GM12878 (cell line): ENCODE measurements around the gene DGKQ. TPM values are rescaled to one million over a fixed set of nuclear protein-coding genes. Genes with fewer than 3 reads are reported as not detected.

Experiments
- ATAC-seq: fragments of 200-7000 bp; cut with Tn5 transposase; 3 replicates; pipeline ENCODE4 v1.9.1; 2020; ENCODE audit warnings: mild to moderate bottlenecking, moderate library complexity
- BruUV-seq: library from RNA; stranded (reverse); fragments of 400-500 nt; replicated peaks from 2 replicates; lab custom pipeline; 2021; lab: Mats Ljungman, UMichigan
- CTCF ChIA-PET: fragments of 300-600 bp; sonication (Branson Sonifier 250); formaldehyde crosslinking; extraction: SDS; loops from one replicate; lab custom pipeline; 2021; ENCODE audit warnings: inconsistent platforms; lab: Yijun Ruan, JAX
- POLR2A ChIA-PET: fragments of 350-600 bp; formaldehyde crosslinking; extraction: SDS; loops from one replicate; lab custom pipeline; 2021; ENCODE audit warnings: inconsistent platforms; lab: Charles Lee
- RAD21 ChIA-PET: fragments of 300-600 bp; sonication (Branson Sonifier 250); formaldehyde crosslinking; loops from one replicate; lab custom pipeline; 2023; ENCODE audit warnings: antibody characterized with exemption; ENCODE audit not compliant: unreplicated experiment; lab: Charles Lee
- SMC1A ChIA-PET: fragments of 300-600 bp; sonication (Branson Sonifier 250); formaldehyde crosslinking; loops from one replicate; lab custom pipeline; 2023; ENCODE audit not compliant: unreplicated experiment, uncharacterized antibody; lab: Charles Lee
- DNase-seq: peaks from one replicate; pipeline ENCODE4 v3.0.0-alpha.2; 2011; ENCODE audit warnings: low read depth, low spot score
- FAIRE-seq: peaks from 3 replicates; lab custom pipeline; 2011; peaks lifted over from hg19 to GRCh38; lab: Jason Lieb, UNC
- H2AFZ ChIP-seq: 2 replicates; pipeline ENCODE4 v1.6.0; 2011; ENCODE audit warnings: low read depth, low read length, control low read depth; ENCODE audit not compliant: control insufficient read depth
- H3K27ac ChIP-seq: 2 replicates; pipeline ENCODE4 v1.5.1; 2011; ENCODE audit warnings: control low read depth; ENCODE audit not compliant: control insufficient read depth, insufficient read depth
- H3K27me3 ChIP-seq, 2 experiments: replicated peaks in 1 of 2; 2 replicates each; pipeline versions ENCODE4 v1.6.0 to v1.6.1; 2011; ENCODE audit warnings: low read length in 1 of 2; ENCODE audit not compliant: control insufficient read depth in 2 of 2, insufficient read depth in 2 of 2
- H3K36me3 ChIP-seq, 2 experiments: 2 replicates each; pipeline ENCODE4 v1.5.1; 2011; ENCODE audit warnings: low read length in 1 of 2; ENCODE audit not compliant: control insufficient read depth in 2 of 2, insufficient read depth in 2 of 2
- H3K4me1 ChIP-seq: 2 replicates; pipeline ENCODE4 v1.6.1; 2011; ENCODE audit warnings: mild to moderate bottlenecking, low read length, moderate library complexity, mixed read lengths; ENCODE audit not compliant: control insufficient read depth, insufficient read depth
- H3K4me2 ChIP-seq: 2 replicates; pipeline ENCODE4 v1.6.0; 2011; ENCODE audit warnings: control low read depth; ENCODE audit not compliant: control insufficient read depth, insufficient read depth
- H3K4me3 ChIP-seq: fragments of 200-600 bp; sonication (generic); 2 replicates; pipeline ENCODE4 v1.5.1; 2016
- H3K79me2 ChIP-seq: 2 replicates; pipeline ENCODE4 v1.6.0; 2011; ENCODE audit warnings: low read length; ENCODE audit not compliant: control insufficient read depth, insufficient read depth
- H3K9ac ChIP-seq: 2 replicates; pipeline ENCODE4 v1.8.0; 2011; ENCODE audit warnings: low read length, control low read depth, mixed read lengths; ENCODE audit not compliant: control insufficient read depth, insufficient read depth
- H3K9me3 ChIP-seq: replicated peaks from 3 replicates; pipeline ENCODE4 v1.5.1; 2011; ENCODE audit warnings: mild to moderate bottlenecking, low read length; ENCODE audit not compliant: control insufficient read depth, insufficient read depth
- H4K20me1 ChIP-seq: 2 replicates; pipeline ENCODE4 v1.6.0; 2011; ENCODE audit not compliant: control insufficient read depth, insufficient read depth
- BACH1 ChIP-seq: fragments of 450-650 bp; IDR thresholded peaks from 2 replicates; pipeline ENCODE4 v1.6.1; 2017; ENCODE audit warnings: mild to moderate bottlenecking, borderline replicate concordance
- CREM ChIP-seq: IDR thresholded peaks from 2 replicates; pipeline ENCODE4 v1.6.1; 2014; ENCODE audit warnings: antibody characterized with exemption, low read depth
- EP300 ChIP-seq, 2 experiments: fragments of 150-350 bp in 1 of 2; IDR thresholded peaks; 2 replicates each; pipeline ENCODE4 v1.6.1; 2011 to 2012; ENCODE audit warnings: low read depth in 2 of 2, low read length in 2 of 2, borderline replicate concordance in 1 of 2, improper control_type of control experiment in 1 of 2, inconsistent platforms in 1 of 2; ENCODE audit not compliant: control insufficient read depth in 1 of 2
- FOXM1 ChIP-seq: IDR thresholded peaks from 2 replicates; pipeline ENCODE4 v1.6.1; 2012; ENCODE audit warnings: low read depth, mild to moderate bottlenecking, inconsistent platforms, low read length, moderate library complexity
- IRF3 ChIP-seq: fragments of 450-650 bp; IDR thresholded peaks from 2 replicates; pipeline ENCODE4 v1.6.1; 2014; ENCODE audit warnings: mild to moderate bottlenecking
- KAT2A ChIP-seq: conservative IDR thresholded peaks from 2 replicates; pipeline ENCODE4 v1.6.1; 2011; ENCODE audit warnings: low read depth, low read length; ENCODE audit not compliant: control insufficient read depth
- KDM1A ChIP-seq: fragments of 200-600 bp; sonication (generic); IDR thresholded peaks from 2 replicates; pipeline ENCODE4 v1.6.1; 2016; ENCODE audit warnings: borderline replicate concordance
- MYC ChIP-seq: IDR thresholded peaks from 2 replicates; pipeline ENCODE4 v1.6.1; 2011; ENCODE audit warnings: mild to moderate bottlenecking, low read length, moderate library complexity, inconsistent platforms; ENCODE audit not compliant: insufficient read depth, insufficient replicate concordance, insufficient read length, severe bottlenecking
- PKNOX1 ChIP-seq: fragments of 450-650 bp; IDR thresholded peaks from 2 replicates; pipeline ENCODE4 v1.6.1; 2016; ENCODE audit warnings: mild to moderate bottlenecking
- SIN3A ChIP-seq: IDR thresholded peaks from 2 replicates; pipeline ENCODE4 v1.6.1; 2012; ENCODE audit warnings: low read depth, low read length, improper control_type of control experiment
- SMAD1 ChIP-seq: fragments of 450-650 bp; IDR thresholded peaks from 2 replicates; pipeline ENCODE4 v1.6.1; 2018; ENCODE audit warnings: mild to moderate bottlenecking, low read depth; ENCODE audit not compliant: partially characterized antibody
- SMC3 ChIP-seq: IDR thresholded peaks from 2 replicates; pipeline ENCODE4 v1.6.1; 2011; ENCODE audit warnings: low read length, improper control_type of control experiment, borderline replicate concordance
- ZBED1 ChIP-seq: IDR thresholded peaks from 2 replicates; pipeline ENCODE4 v1.6.1; 2016; ENCODE audit warnings: borderline replicate concordance
- ZNF274 ChIP-seq: IDR thresholded peaks from one replicate; pipeline ENCODE4 v1.8.0; 2011; ENCODE audit not compliant: insufficient read length, insufficient read depth
- WGBS: methylation state at CpG from one replicate; pipeline ENCODE4 v1.1.6; 2016; ENCODE audit warnings: low lambda C conversion rate; ENCODE audit not compliant: insufficient replicate concordance, insufficient coverage; ENCODE audit errors: missing lambda C conversion rate; 5-methylcytosine and 5-hydroxymethylcytosine counted together
- in situ Hi-C: fragments of 300-500 bp; cut with MboI; formaldehyde crosslinking; loops from 9 replicates; pipeline ENCODE4 v1.14.3; 2018; ENCODE audit warnings: mixed read lengths
- intact Hi-C: fragments of 100-400 bp; cut with micrococcal nuclease; formaldehyde crosslinking; loops from one replicate; pipeline ENCODE4 v1.14.2; 2022; ENCODE audit not compliant: unreplicated experiment
- polyA plus RNA-seq, 11 experiments: library from polyadenylated mRNA; depleted of rRNA in 4 of 11; unstranded in 6 of 11; stranded (reverse) in 5 of 11; fragments of >200 nt; fragmentation: Nextera tagmentation in 4 of 11; fragmentation: Illumina TruSeq in 1 of 11; extraction: Ambion mirVana in 4 of 11; extraction: Trizol in 1 of 11; gene quantifications; 1 replicate in 1 of 11; 2 replicates in 10 of 11; pipeline versions ENCODE4 v1.2.1 to v1.2.3, GENCODE V29; 2011 to 2016; ENCODE audit warnings: inconsistent platforms in 2 of 11, missing spikeins in 2 of 11, low read depth in 1 of 11
- total RNA-seq, 4 experiments: library from RNA; depleted of rRNA in 3 of 4; stranded (reverse); fragments of >200 nt in 3 of 4; fragmentation: Illumina TruSeq in 1 of 4; extraction: Trizol in 1 of 4; gene quantifications; 2 replicates each; pipeline versions ENCODE4 v1.2.1 to v1.2.3, GENCODE V29; 2013 to 2021
- TF ChIP-seq, protein P1 (sequence below): IDR thresholded peaks from 2 replicates; pipeline ENCODE4 v1.6.1; 2012; ENCODE audit warnings: mild to moderate bottlenecking, low read depth, low read length

DGKQ gene
- total and polyA plus RNA-seq, 10 of the 15 experiments (the other 5 are each of a cell fraction or from before 2014, with no cell fraction given) = 0.11 to 10.5 (median 1.4) TPM

- peaks cover 45% of the 10 kb centered on the region for H3K4me1 ChIP-seq
- no peak overlapping the region for H2AFZ ChIP-seq
- peaks cover 76% of the 10 kb centered on the region for H3K79me2 ChIP-seq
- peaks cover 8% of the 10 kb centered on the region; the same call in 1 of the 2 replicates for H4K20me1 ChIP-seq
- BruUV-seq = no TSS peak
- H3K36me3 ChIP-seq = peaks cover 2 to 4% of the 10 kb centered on the region in 2 experiments; a peak in 3 of 4 replicates
- H3K9me3 ChIP-seq = peaks cover 3% of the 10 kb centered on the region; the same call in 2 of the 3 replicates
- peak; percentile 74 for ATAC-seq
- ChIA-PET CTCF (interaction anchor here (0.6 kb wide), 1 partner anchor 12 kb away, joined by 3 read pairs; no protein-coding TSS in a partner anchor), SMC1A (interaction anchor here (0.6 to 4.1 kb wide), 3 partner anchors 11 to 62 kb away, joined by 4 to 47 read pairs (median 5); partner anchors contain the start of gene IDUA), POLR2A (interaction anchor here (0.7 to 2.1 kb wide), 4 partner anchors 8 to 276 kb away, joined by 4 to 15 read pairs (median 6); partner anchors contain the start of genes GAK and TMEM175), RAD21 (interaction anchor here (1.0 to 1.3 kb wide), 2 partner anchors 8 to 11 kb away, joined by 4 to 7 read pairs; partner anchors contain the start of genes GAK and TMEM175)
- H3K9ac ChIP-seq = no peak overlapping the region
- WGBS = 8% methylated on average over 18 of the region's 18 CpGs
- peak overlapping the region; percentile 61 for H3K4me2 ChIP-seq
- H3K27ac ChIP-seq = peak overlapping the region; percentile 79
- H3K27me3 ChIP-seq = no peaks in the 10 kb centered on the region
- in situ Hi-C loops (no loop called here), intact Hi-C loops (loop anchor here (1.0 to 5.0 kb wide), 3 partner anchors 8 to 423 kb away; partner anchors contain the start of genes GAK, TMEM175 and UVSSA)
- peak; percentile 7 for FAIRE-seq
- peak; percentile 50 for DNase-seq
- H3K4me3 ChIP-seq = no peak overlapping the region; the same call in 1 of the 2 replicates
- no peak for TF ChIP-seq SMAD1
- TF ChIP-seq ZNF274 = no peak
- TF ChIP-seq KAT2A = no peak
- TF ChIP-seq SIN3A = no peak
- peak; percentile 69; the same call in 1 of the 2 replicates for TF ChIP-seq ZBED1
- no peak for TF ChIP-seq PKNOX1
- TF ChIP-seq CREM = 0 out of 2 replicates have a peak, but pooled peaks have one; percentile 25
- no peak for TF ChIP-seq EP300 (IDR thresholded peaks at IDR 0.05; ENCODE audit: borderline replicate concordance in 1 of 2, control insufficient read depth in 1 of 2, low read depth in 2 of 2, low read length in 2 of 2)
- TF ChIP-seq, protein P1, sequence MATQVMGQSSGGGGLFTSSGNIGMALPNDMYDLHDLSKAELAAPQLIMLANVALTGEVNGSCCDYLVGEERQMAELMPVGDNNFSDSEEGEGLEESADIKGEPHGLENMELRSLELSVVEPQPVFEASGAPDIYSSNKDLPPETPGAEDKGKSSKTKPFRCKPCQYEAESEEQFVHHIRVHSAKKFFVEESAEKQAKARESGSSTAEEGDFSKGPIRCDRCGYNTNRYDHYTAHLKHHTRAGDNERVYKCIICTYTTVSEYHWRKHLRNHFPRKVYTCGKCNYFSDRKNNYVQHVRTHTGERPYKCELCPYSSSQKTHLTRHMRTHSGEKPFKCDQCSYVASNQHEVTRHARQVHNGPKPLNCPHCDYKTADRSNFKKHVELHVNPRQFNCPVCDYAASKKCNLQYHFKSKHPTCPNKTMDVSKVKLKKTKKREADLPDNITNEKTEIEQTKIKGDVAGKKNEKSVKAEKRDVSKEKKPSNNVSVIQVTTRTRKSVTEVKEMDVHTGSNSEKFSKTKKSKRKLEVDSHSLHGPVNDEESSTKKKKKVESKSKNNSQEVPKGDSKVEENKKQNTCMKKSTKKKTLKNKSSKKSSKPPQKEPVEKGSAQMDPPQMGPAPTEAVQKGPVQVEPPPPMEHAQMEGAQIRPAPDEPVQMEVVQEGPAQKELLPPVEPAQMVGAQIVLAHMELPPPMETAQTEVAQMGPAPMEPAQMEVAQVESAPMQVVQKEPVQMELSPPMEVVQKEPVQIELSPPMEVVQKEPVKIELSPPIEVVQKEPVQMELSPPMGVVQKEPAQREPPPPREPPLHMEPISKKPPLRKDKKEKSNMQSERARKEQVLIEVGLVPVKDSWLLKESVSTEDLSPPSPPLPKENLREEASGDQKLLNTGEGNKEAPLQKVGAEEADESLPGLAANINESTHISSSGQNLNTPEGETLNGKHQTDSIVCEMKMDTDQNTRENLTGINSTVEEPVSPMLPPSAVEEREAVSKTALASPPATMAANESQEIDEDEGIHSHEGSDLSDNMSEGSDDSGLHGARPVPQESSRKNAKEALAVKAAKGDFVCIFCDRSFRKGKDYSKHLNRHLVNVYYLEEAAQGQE = no peak
- TF ChIP-seq SMC3 = no peak
- no peak for TF ChIP-seq FOXM1
- no peak for TF ChIP-seq KDM1A
- no peak for TF ChIP-seq MYC
- 0 out of 2 replicates have a peak, but pooled peaks have one; percentile 28 for TF ChIP-seq BACH1
- TF ChIP-seq IRF3 = no peak
Observed at GRCh38 chr4:924107-925096, 49.0 kb downstream of the DGKQ start.
